HepG2 (cell line): ENCODE results near the gene PTCH1. TPM values are rescaled to one million over a fixed set of nuclear protein-coding genes. Genes with fewer than 3 reads are reported as not detected.

Experiments used
- RELA ChIP-seq: sonication (generic); formaldehyde crosslinking; IDR thresholded peaks from 2 replicates; pipeline ENCODE4 v1.4.0; 2020; ENCODE audit warnings: missing genetic modification reagents
- RXRB ChIP-seq: IDR thresholded peaks from 2 replicates; pipeline ENCODE4 v1.6.1; 2016; ENCODE audit warnings: borderline replicate concordance, missing genetic modification reagents, missing compliant biosample characterization
- WIZ ChIP-seq: sonication (generic); formaldehyde crosslinking; IDR thresholded peaks from 2 replicates; pipeline ENCODE4 v1.5.1; 2020; ENCODE audit warnings: mild to moderate bottlenecking, missing genetic modification reagents
- ZHX2 ChIP-seq, 2 experiments: sonication (generic) in 1 of 2; formaldehyde crosslinking in 1 of 2; IDR thresholded peaks; 2 replicates each; pipeline versions ENCODE4 v1.6.1 to v1.9.0; 2014 to 2022; ENCODE audit warnings: antibody characterized with exemption in 1 of 2, borderline replicate concordance in 1 of 2, inconsistent platforms in 1 of 2, low read depth in 1 of 2, missing genetic modification reagents in 1 of 2
- ZNF446 ChIP-seq: sonication (generic); formaldehyde crosslinking; IDR thresholded peaks from 2 replicates; pipeline ENCODE4 v1.5.0; 2020; ENCODE audit warnings: mild to moderate bottlenecking, missing genetic modification reagents
- ZNF543 ChIP-seq: sonication (generic); formaldehyde crosslinking; IDR thresholded peaks from 2 replicates; pipeline ENCODE4 v1.4.0; 2020; ENCODE audit warnings: mild to moderate bottlenecking, missing genetic modification reagents
- ZNF574 ChIP-seq: sonication (generic); formaldehyde crosslinking; IDR thresholded peaks from 2 replicates; pipeline ENCODE4 v1.4.0; 2020; ENCODE audit warnings: missing genetic modification reagents
- ZNF766 ChIP-seq: sonication (generic); formaldehyde crosslinking; IDR thresholded peaks from 2 replicates; pipeline ENCODE4 v1.5.0; 2020; ENCODE audit warnings: missing genetic modification reagents, borderline replicate concordance
- ZNF839 ChIP-seq: sonication (generic); formaldehyde crosslinking; IDR thresholded peaks from 2 replicates; pipeline ENCODE4 v1.4.0; 2020; ENCODE audit warnings: missing genetic modification reagents, mild to moderate bottlenecking, borderline replicate concordance
- polyA plus RNA-seq, 8 experiments: library from polyadenylated mRNA; depleted of rRNA in 3 of 8; stranded (reverse) in 7 of 8; unstranded in 1 of 8; fragments of >200 nt; fragmentation: Illumina TruSeq in 4 of 8; extraction: Trizol in 4 of 8; gene quantifications; 2 replicates each; pipeline versions ENCODE4 v1.2.1 to v1.2.3, GENCODE V29; 2011 to 2016; ENCODE audit warnings: low read depth in 4 of 8, missing spikeins in 1 of 8, mixed read lengths in 1 of 8; ENCODE audit not compliant: insufficient read depth in 1 of 8
- total RNA-seq, 5 experiments: library from RNA; depleted of rRNA; stranded (reverse); fragments of >200 nt; fragmentation: Illumina TruSeq; extraction: Trizol; gene quantifications; 2 replicates each; pipeline ENCODE4 v1.2.3, GENCODE V29; 2016; ENCODE audit warnings: low read depth in 1 of 5
- TF ChIP-seq, protein P1 (sequence below): sonication (generic); formaldehyde crosslinking; IDR thresholded peaks from 2 replicates; pipeline ENCODE4 v1.4.0; 2020; ENCODE audit warnings: mild to moderate bottlenecking, missing genetic modification reagents
- TF ChIP-seq, protein P2 (sequence below), 2 experiments: IDR thresholded peaks; 2 replicates each; pipeline ENCODE4 v1.6.1; 2011 to 2012; ENCODE audit warnings: low read length in 2 of 2, borderline replicate concordance in 1 of 2, low read depth in 1 of 2, mild to moderate bottlenecking in 1 of 2, moderate library complexity in 1 of 2

The PTCH1 gene
- total and polyA plus RNA-seq, 2 of the 13 experiments (the other 11 are each of a cell fraction or from before 2014, with no cell fraction given) = 2.8 to 3.9 TPM

DNA sequence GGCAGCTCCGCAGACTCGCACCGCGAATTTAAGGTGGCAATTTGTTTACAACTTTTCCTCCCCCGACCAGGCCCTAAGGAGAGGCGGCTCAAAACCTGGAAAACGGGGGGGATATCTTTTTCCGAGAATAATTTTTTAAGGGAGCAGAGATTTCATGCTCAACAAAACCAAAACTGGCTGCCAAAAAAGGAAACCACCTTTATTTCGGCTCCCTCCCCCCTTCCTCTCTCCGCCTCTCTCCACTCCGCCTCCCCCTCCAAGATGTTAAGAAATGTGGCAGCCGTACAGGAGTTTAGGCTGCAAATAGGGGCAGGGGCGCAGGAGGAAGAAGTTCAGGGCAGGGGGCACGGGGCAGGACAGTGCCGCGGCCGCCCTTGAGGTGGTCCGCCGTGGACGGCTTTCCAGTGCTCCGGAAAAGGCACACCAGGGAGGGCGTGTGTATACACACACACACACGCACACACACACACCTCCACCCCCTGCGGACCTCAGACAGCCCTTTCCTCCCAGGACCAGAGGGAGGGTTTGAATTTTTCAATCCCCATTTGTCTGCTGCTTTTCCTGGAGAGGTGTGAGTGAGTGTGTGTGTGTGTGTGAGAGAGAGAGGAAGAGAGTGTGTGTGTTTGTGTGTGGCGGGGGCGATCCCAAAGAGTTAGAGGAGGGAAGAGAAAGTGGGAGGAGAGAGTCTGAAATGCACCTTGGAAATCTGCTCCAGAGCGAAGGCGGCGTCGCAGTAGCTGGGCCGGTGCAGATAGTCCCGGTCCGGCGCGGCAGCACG lies 9.1 kb downstream of the PTCH1 start (continued):
- peak; percentile 22; the same call in 1 of the 2 replicates for TF ChIP-seq ZNF574 (CRISPR knock-in tag)
- peak; percentile 8; the same call in 1 of the 2 replicates for TF ChIP-seq ZNF446
- no peak for TF ChIP-seq WIZ (CRISPR knock-in tag)
- TF ChIP-seq, protein P1, sequence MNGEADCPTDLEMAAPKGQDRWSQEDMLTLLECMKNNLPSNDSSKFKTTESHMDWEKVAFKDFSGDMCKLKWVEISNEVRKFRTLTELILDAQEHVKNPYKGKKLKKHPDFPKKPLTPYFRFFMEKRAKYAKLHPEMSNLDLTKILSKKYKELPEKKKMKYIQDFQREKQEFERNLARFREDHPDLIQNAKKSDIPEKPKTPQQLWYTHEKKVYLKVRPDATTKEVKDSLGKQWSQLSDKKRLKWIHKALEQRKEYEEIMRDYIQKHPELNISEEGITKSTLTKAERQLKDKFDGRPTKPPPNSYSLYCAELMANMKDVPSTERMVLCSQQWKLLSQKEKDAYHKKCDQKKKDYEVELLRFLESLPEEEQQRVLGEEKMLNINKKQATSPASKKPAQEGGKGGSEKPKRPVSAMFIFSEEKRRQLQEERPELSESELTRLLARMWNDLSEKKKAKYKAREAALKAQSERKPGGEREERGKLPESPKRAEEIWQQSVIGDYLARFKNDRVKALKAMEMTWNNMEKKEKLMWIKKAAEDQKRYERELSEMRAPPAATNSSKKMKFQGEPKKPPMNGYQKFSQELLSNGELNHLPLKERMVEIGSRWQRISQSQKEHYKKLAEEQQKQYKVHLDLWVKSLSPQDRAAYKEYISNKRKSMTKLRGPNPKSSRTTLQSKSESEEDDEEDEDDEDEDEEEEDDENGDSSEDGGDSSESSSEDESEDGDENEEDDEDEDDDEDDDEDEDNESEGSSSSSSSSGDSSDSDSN (CRISPR knock-in tag) = peak; percentile 73; the same call in 1 of the 2 replicates
- TF ChIP-seq ZNF839 = no peak
- TF ChIP-seq ZNF766 (CRISPR knock-in tag) = 0 out of 2 replicates have a peak, but pooled peaks have one; percentile 34
- no peak for TF ChIP-seq RELA (CRISPR knock-in tag)
- no peak for TF ChIP-seq ZHX2 (IDR thresholded peaks at IDR 0.05; ENCODE audit: low read depth)
- no peak for TF ChIP-seq ZHX2 (CRISPR knock-in tag; IDR thresholded peaks at IDR 0.05; ENCODE audit: borderline replicate concordance)
- TF ChIP-seq RXRB (CRISPR knock-in tag) = 0 out of 2 replicates have a peak, but pooled peaks have one; percentile 20
- no peak for TF ChIP-seq ZNF543 (CRISPR knock-in tag)
- TF ChIP-seq, protein P2, sequence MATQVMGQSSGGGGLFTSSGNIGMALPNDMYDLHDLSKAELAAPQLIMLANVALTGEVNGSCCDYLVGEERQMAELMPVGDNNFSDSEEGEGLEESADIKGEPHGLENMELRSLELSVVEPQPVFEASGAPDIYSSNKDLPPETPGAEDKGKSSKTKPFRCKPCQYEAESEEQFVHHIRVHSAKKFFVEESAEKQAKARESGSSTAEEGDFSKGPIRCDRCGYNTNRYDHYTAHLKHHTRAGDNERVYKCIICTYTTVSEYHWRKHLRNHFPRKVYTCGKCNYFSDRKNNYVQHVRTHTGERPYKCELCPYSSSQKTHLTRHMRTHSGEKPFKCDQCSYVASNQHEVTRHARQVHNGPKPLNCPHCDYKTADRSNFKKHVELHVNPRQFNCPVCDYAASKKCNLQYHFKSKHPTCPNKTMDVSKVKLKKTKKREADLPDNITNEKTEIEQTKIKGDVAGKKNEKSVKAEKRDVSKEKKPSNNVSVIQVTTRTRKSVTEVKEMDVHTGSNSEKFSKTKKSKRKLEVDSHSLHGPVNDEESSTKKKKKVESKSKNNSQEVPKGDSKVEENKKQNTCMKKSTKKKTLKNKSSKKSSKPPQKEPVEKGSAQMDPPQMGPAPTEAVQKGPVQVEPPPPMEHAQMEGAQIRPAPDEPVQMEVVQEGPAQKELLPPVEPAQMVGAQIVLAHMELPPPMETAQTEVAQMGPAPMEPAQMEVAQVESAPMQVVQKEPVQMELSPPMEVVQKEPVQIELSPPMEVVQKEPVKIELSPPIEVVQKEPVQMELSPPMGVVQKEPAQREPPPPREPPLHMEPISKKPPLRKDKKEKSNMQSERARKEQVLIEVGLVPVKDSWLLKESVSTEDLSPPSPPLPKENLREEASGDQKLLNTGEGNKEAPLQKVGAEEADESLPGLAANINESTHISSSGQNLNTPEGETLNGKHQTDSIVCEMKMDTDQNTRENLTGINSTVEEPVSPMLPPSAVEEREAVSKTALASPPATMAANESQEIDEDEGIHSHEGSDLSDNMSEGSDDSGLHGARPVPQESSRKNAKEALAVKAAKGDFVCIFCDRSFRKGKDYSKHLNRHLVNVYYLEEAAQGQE (IDR thresholded peaks at IDR 0.05; ENCODE audit: borderline replicate concordance in 1 of 2, low read depth in 1 of 2, low read length in 2 of 2) = 0 out of 4 replicates have a peak, but pooled peaks of 1 of the 2 experiments have one; percentile 4
